Type B pancreatic cell (in vitro differentiated cells): ENCODE data around the gene TDP1. TPM values are rescaled to one million over a fixed set of nuclear protein-coding genes. Genes with fewer than 3 reads are reported as not detected.
A peak's percentile ranks its signal among the peaks of the same experiment; 100 is the strongest.

ENCODE experiments used
- DNase-seq: peaks from one replicate; pipeline ENCODE4 v3.0.0; 2021; ENCODE audit warnings: mixed read lengths; ENCODE audit not compliant: unreplicated experiment; ENCODE audit errors: extremely low spot score
- H3K27ac Mint-ChIP-seq: 2 replicates; pipeline ENCODE4 v1.8.0; 2021; ENCODE audit warnings: mild to moderate bottlenecking, mixed read lengths
- H3K27me3 Mint-ChIP-seq: 2 replicates; pipeline ENCODE4 v1.8.0; 2021; ENCODE audit warnings: mixed read lengths
- H3K36me3 Mint-ChIP-seq: 2 replicates; pipeline ENCODE4 v1.8.0; 2021; ENCODE audit warnings: mixed read lengths
- H3K4me1 Mint-ChIP-seq: one replicate; pipeline ENCODE4 v1.8.0; 2021; ENCODE audit warnings: mixed read lengths; ENCODE audit not compliant: unreplicated experiment
- H3K4me3 Mint-ChIP-seq: 2 replicates; pipeline ENCODE4 v1.8.0; 2021; ENCODE audit warnings: mild to moderate bottlenecking, mixed read lengths
- H3K9me3 Mint-ChIP-seq: 2 replicates; pipeline ENCODE4 v1.8.0; 2021; ENCODE audit warnings: mixed read lengths
- CTCF ChIP-seq: fragments of 200-600 bp; sonication (generic); conservative IDR thresholded peaks from 2 replicates; pipeline ENCODE4 v1.5.0; 2021; ENCODE audit warnings: antibody characterized with exemption, mild to moderate bottlenecking
- total RNA-seq: library from RNA; stranded (reverse); gene quantifications from 2 replicates; pipeline ENCODE4 v1.2.1, GENCODE V29; 2021; ENCODE audit warnings: low replicate concordance

The TDP1 gene
- total RNA-seq, 1 donor from 2014 or later, result 38.4 TPM

GRCh38 chr14:89947344-89947743, 8.4 kb upstream of the TDP1 start:
- Mint-ChIP-seq H3K27ac (no peak overlapping the region), H3K4me3 (no peak overlapping the region), H3K9me3 (no peaks in the 10 kb centered on the region), H3K27me3 (no peaks in the 10 kb centered on the region), H3K36me3 (peaks cover 10% of the 10 kb centered on the region), H3K4me1 (no peaks in the 10 kb centered on the region)
- no peak for TF ChIP-seq CTCF
- DNase-seq, result no peak

GRCh38 chr14:89952576-89952975, 3.2 kb upstream of the TDP1 start:
- H3K27me3 Mint-ChIP-seq, result no peaks in the 10 kb centered on the region
- H3K4me1 Mint-ChIP-seq, result peaks cover 15% of the 10 kb centered on the region
- peak overlapping the region; percentile 20 for H3K27ac Mint-ChIP-seq
- TF ChIP-seq CTCF, result no peak
- H3K36me3 Mint-ChIP-seq, result peaks cover 10% of the 10 kb centered on the region
- H3K9me3 Mint-ChIP-seq, result no peaks in the 10 kb centered on the region
- no peak for DNase-seq
- H3K4me3 Mint-ChIP-seq, result peak overlapping the region; percentile 97

GRCh38 chr14:89953602-89954001, 2.1 kb upstream of the TDP1 start:
- H3K27me3 Mint-ChIP-seq, result no peaks in the 10 kb centered on the region

DNA sequence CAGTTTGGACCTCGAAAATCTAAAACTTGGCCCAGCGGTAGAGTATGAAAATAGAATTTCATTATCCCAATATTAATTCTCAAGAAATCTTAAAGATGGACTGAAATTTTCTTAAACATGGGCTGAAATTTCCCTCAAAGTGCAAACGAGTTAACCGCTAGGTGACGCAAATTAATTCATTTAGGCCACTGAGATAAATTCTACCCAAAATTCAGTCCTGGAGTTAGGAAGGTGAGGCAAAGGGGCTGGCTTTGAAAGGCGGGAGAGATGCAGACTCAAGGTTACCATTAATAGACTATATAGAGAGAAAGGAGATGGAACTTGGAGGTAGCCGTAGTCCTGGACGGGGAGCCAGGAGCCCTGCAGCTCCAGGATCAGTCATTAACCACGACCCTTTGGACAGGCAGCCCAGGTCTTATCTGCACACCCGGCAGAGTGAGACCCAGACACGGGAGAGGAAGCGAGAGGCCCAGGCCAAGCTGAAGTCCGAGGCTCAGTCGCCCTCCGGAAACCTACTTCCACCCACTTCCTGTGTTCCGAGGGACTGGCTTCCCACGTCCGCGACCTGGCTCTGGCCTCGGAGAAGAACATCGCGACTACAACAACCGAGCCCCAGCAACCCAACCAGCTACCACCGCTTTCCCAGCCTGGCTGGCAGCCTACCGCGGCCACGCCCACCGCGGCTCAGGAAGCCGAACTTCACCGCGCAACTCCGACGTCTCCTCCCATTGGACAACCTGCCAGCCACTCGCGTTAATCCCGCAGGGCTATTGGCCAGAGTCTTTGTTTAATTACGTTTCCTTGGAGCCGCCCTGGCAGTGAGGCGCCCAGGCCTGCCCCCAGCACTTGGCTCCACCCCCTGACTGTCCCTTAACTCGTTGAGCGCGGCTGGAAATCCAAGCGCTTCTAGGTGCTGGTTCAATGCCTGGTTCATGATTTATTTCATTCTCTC, 1.4 kb upstream of the TDP1 start, which contains the start of gene EFCAB11:
EFCAB11 (minus strand) TSS at position 661 of the 952 bp plus-strand sequence; CDS start at position 591, 70 bp downstream.
- Mint-ChIP-seq H3K36me3 (peaks cover 6% of the 10 kb centered on the region), H3K27ac (peak within 1 kb of the TSS; percentile 88), H3K4me1 (peaks cover 18% of the 10 kb centered on the region), H3K27me3 (no peaks in the 10 kb centered on the region), H3K4me3 (peak within 1 kb of the TSS; percentile 97), H3K9me3 (no peaks in the 10 kb centered on the region)
- DNase-seq, result peak; percentile 95
- TF ChIP-seq CTCF, result peak; percentile 56

More at GRCh38 chr14:89953602-89954001, 2.1 kb upstream of the TDP1 start:
- Mint-ChIP-seq H3K4me1 (peaks cover 18% of the 10 kb centered on the region), H3K9me3 (no peaks in the 10 kb centered on the region), H3K4me3 (peak overlapping the region; percentile 97), H3K27ac (no peak overlapping the region), H3K36me3 (peaks cover 8% of the 10 kb centered on the region)
- no peak for DNase-seq
- no peak for TF ChIP-seq CTCF

DNA sequence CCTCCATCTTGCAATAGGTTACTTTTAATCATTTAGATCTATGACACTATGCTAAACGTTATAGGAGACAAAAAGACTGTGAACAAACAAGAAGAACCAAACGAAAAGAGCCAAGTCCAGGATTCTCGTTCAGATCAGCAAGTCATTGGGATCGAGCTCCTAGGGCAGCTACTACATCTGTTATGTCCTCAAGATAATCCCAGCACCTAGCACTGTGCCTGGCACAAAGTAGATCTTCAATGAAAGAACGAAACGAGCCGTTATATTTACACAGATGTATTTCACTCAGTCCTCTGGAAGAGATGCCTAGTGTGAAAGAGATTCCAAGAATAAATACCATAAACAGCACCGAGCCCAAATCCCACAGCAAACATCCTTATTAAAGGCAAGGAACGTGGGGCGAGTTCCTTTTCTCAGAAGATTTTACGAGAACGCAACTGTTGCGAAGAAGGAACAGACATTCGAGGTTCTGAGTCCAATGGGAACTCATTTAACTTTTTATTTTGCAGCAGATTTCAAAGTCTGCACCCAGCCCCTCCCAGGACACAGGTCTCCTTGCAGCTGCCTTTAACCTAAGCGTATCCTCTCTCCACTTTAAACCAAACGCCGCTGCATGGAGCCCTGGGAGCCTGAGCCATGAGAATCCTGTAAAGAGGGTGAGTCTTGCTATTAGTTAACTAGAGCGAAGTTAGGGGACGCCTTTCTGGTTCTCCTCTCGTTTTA, 544 bp upstream of the TDP1 start:
- no peak for TF ChIP-seq CTCF
- H3K9me3 Mint-ChIP-seq, result no peaks in the 10 kb centered on the region
- no peak for DNase-seq
- peak overlapping the region; percentile 97 for H3K4me3 Mint-ChIP-seq
- no peaks in the 10 kb centered on the region for H3K27me3 Mint-ChIP-seq
- H3K4me1 Mint-ChIP-seq, result peaks cover 18% of the 10 kb centered on the region
- H3K27ac Mint-ChIP-seq, result peak overlapping the region; percentile 88
- peaks cover 6% of the 10 kb centered on the region for H3K36me3 Mint-ChIP-seq
